ENCODE measurements around the gene CD247.

CD247 gene

GRCh38 chr1:167439301-167439988 is 78.9 kb downstream of the CD247 start:
- DNase-seq (ENCODE audit: low spot score), result no peak

- peak; percentile 31 for DNase-seq (ENCODE audit: low spot score)
Measured at GRCh38 chr1:167438171-167439138, 79.9 kb downstream of the CD247 start.

GRCh38 chr1:167435484-167435883 is 82.8 kb downstream of the CD247 start:
- DNase-seq (ENCODE audit: low spot score), result no peak

- no peak for DNase-seq (ENCODE audit: low spot score)
Measured at GRCh38 chr1:167434306-167434705, 84.0 kb downstream of the CD247 start.

- DNase-seq (ENCODE audit: low spot score), result no peak
Measured at GRCh38 chr1:167433884-167434283, 84.4 kb downstream of the CD247 start.

GRCh38 chr1:167432780-167433179 is 85.5 kb downstream of the CD247 start:
- DNase-seq (ENCODE audit: low spot score), result no peak

GRCh38 chr1:167431909-167432650 is 86.2 kb downstream of the CD247 start:
- no peak for DNase-seq (ENCODE audit: low spot score)

GRCh38 chr1:167431261-167431908 is 86.9 kb downstream of the CD247 start:
- no peak for DNase-seq (ENCODE audit: low spot score)

GRCh38 chr1:167430849-167431242 is 87.5 kb downstream of the CD247 start:
- DNase-seq (ENCODE audit: low spot score), result no peak

- no peak for DNase-seq (ENCODE audit: low spot score)
Measured at GRCh38 chr1:167430134-167430848, 88.0 kb downstream of the CD247 start.

- no peak for DNase-seq (ENCODE audit: low spot score)
Measured at GRCh38 chr1:167429612-167430011, 88.7 kb downstream of the CD247 start.

- peak; percentile 31 for DNase-seq (ENCODE audit: low spot score)
Measured at GRCh38 chr1:167428395-167428794, 89.9 kb downstream of the CD247 start.

- DNase-seq (ENCODE audit: low spot score), result no peak
Measured at GRCh38 chr1:167427848-167428247, 90.5 kb downstream of the CD247 start.

GRCh38 chr1:167426716-167427115 is 91.6 kb downstream of the CD247 start:
- DNase-seq (ENCODE audit: low spot score), result no peak

- no peak for DNase-seq (ENCODE audit: low spot score)
Measured at GRCh38 chr1:167425482-167425881, 92.8 kb downstream of the CD247 start.

- DNase-seq (ENCODE audit: low spot score), result no peak
Measured at GRCh38 chr1:167423684-167424619, 94.4 kb downstream of the CD247 start.

GRCh38 chr1:167420510-167420909 is 97.8 kb downstream of the CD247 start:
- DNase-seq (ENCODE audit: low spot score), result no peak

- no peak for DNase-seq (ENCODE audit: low spot score)
Measured at GRCh38 chr1:167419245-167419644, 99.1 kb downstream of the CD247 start.

- no peak for DNase-seq (ENCODE audit: low spot score)
Measured at GRCh38 chr1:167418391-167418790, 99.9 kb downstream of the CD247 start.

- no peak for DNase-seq (ENCODE audit: low spot score)
Measured at GRCh38 chr1:167416506-167416905, 101.8 kb downstream of the CD247 start.

All from CD4-positive, alpha-beta T cell treated with Interleukin-2 at 100 ng/mL for 4 hours (primary cell).